Fibroblast of the aortic adventitia (primary cell): Measurements from ENCODE around the gene TH. TPM values are rescaled to one million over a fixed set of nuclear protein-coding genes. Genes with fewer than 3 reads are reported as not detected.

Source experiments
- DNase-seq: peaks from one replicate; pipeline ENCODE4 v3.0.0-alpha.2; 2010; ENCODE audit warnings: low read depth
- H3K4me3 ChIP-seq: 2 replicates; pipeline ENCODE4 v1.5.1; 2011; ENCODE audit warnings: low read depth, mild to moderate bottlenecking, control low read depth, low read length, moderate library complexity
- CTCF ChIP-seq: IDR thresholded peaks from 2 replicates; pipeline ENCODE4 v1.5.1; 2011; ENCODE audit warnings: mild to moderate bottlenecking, low read length, control low read depth, inconsistent platforms; ENCODE audit not compliant: insufficient read depth
- total RNA-seq: library from RNA; depleted of rRNA; stranded (reverse); fragments of >200 nt; gene quantifications from 2 replicates; pipeline ENCODE4 v1.2.3, GENCODE V29; 2012; ENCODE audit warnings: low replicate concordance

TH gene
- total RNA-seq, 1 donor = not detected

- H3K4me3 ChIP-seq = no peak overlapping the region
- DNase-seq = no peak
- TF ChIP-seq CTCF = no peak
These were observed 40.0 kb downstream of the TH start for GRCh38 chr11:2131371-2132236.

- no peak overlapping the region for H3K4me3 ChIP-seq
- DNase-seq = no peak
- no peak for TF ChIP-seq CTCF
These were observed 40.7 kb downstream of the TH start for GRCh38 chr11:2130881-2131352.

- no peak overlapping the region for H3K4me3 ChIP-seq
- DNase-seq = no peak
- TF ChIP-seq CTCF = no peak
These were observed 41.8 kb downstream of the TH start for GRCh38 chr11:2129699-2130366.

GRCh38 chr11:2129308-2129698 is 42.3 kb downstream of the TH start:
- TF ChIP-seq CTCF = no peak
- no peak for DNase-seq
- no peak overlapping the region for H3K4me3 ChIP-seq

GRCh38 chr11:2128511-2129307 is 42.9 kb downstream of the TH start:
- H3K4me3 ChIP-seq = no peak overlapping the region
- no peak for TF ChIP-seq CTCF
- no peak for DNase-seq

- DNase-seq = no peak
- no peak overlapping the region for H3K4me3 ChIP-seq
- no peak for TF ChIP-seq CTCF
These were observed 43.5 kb downstream of the TH start for GRCh38 chr11:2128130-2128510.
